Daoy (cell line): Measurements from ENCODE around the gene LNPK. TPM values are rescaled to one million over a fixed set of nuclear protein-coding genes. Genes with fewer than 3 reads are reported as not detected.
"Not testable (repeated sequence)": the region's sequence is repeated elsewhere in the genome, so short reads cannot be mapped to it uniquely, and the experiment has no call there.

Source experiments
- DNase-seq: peaks from one replicate; pipeline ENCODE4 v3.0.0-alpha.2; 2015; ENCODE audit warnings: low read depth
- total RNA-seq: library from RNA; depleted of rRNA; stranded (reverse); fragments of >200 nt; shearing (Covaris generic); gene quantifications from 2 replicates; pipeline ENCODE4 v1.2.3, GENCODE V29; 2014; rRNA removed

The LNPK gene
- total RNA-seq = 19.7 and 29.4 TPM in 2 replicates

DNA sequence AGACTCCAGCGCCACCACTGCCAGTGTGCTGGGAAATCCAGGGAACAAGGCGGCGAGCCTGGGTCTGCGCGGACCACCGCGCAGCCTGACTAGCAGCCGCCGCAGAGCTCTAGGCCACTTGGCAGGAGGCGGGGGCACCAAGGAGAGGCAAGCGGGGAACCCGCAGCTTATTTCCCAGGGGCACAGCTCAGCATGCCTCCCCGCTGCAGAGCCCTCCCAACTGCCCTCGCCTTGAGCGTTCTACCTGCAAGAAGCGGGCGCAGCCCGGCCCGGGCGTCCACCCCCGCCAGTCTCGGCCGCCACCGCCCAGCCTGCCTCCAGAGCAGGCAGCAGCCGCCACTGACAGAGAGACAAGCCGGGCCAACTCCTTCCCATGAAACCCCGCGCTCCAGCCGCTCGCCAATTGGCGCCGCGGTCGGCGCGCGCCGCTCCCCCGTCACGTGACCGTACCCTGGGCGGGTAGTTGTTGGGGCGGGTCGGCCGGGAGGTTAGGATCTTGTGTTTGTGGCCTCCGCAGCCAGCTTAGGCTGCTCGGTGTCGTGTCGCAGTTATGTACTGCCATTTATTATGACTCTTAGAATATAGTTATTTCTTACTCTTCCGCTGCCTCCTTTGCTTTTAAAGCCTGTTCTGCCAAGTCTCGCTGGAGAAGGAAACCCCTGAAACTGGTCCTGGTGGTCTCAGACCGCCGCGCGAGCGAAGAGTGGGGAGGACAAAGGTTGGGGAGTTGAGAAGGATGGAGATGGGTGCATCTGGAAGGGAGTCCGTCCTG is at the start of gene LNPK:
LNPK (minus strand) TSS at position 352 of the 772 bp plus-strand sequence. CDS start 6,683 bp downstream, outside the sequence.
- peak; percentile 94 for DNase-seq

GRCh38 chr2:176039375-176039774 is 37.3 kb upstream of the LNPK start:
- no peak for DNase-seq

GRCh38 chr2:176038694-176039093 is 36.6 kb upstream of the LNPK start:
- DNase-seq = no peak

DNA sequence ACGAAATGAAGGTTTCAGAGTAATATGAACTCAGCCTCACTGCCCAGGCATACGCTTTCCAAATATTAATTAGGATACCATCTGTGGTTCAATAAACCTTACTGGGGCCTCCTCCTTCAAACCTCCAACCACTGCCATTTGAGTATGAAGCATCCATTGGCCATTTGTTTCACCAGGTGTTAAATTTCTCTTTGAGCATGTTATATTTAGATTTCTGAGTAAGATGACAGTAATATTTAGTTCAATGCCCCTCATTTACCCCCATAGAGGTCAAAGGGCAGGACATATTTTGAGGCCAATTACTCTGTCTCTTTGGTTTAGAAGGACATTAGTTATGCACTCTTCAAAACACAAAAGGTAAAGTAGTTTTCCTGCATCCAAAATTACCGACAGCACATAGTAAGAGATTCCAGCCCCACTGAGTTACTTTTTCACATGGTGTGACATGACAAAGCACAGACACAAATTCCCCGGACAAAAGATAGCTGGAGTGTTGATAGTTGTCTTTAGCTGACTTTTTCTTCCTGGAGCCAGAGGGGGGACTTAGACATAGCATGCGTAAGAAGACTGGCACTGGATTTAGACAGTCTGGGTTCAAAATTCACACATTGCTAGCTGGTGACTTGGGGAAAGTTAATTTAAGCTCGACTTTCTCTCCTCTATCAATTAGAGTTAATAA is 33.1 kb upstream of the LNPK start:
- DNase-seq = no peak

- DNase-seq = no peak
Observed at GRCh38 chr2:176027806-176028205, 25.7 kb upstream of the LNPK start.

DNA sequence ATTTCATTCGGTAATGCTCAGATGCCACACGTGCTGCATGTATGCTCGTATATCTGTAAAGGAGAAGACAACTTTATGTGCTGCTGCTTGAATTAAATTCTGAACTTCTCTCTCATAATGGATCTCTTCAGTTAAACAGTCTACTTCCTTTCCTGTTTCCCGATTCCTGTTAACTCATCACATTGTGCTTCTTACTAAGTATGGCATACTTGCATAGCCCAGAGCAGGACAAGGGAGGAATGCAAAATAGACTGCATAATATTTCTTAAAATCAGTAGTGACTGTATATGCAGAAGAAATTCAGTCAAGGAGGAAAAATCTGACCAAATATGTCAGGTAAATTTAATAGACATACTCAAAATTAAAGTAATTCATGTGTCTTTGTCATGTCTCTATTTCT is 23.9 kb upstream of the LNPK start:
- no peak for DNase-seq

- peak; percentile 28 for DNase-seq
Observed at GRCh38 chr2:176024083-176024482, 22.0 kb upstream of the LNPK start.

- no peak for DNase-seq
Observed at GRCh38 chr2:176022048-176022447, 20.0 kb upstream of the LNPK start.

- no peak for DNase-seq
Observed at GRCh38 chr2:176020400-176020799, 18.3 kb upstream of the LNPK start.

- peak; percentile 58 for DNase-seq
Observed at GRCh38 chr2:176018708-176019107, 16.6 kb upstream of the LNPK start.

DNA sequence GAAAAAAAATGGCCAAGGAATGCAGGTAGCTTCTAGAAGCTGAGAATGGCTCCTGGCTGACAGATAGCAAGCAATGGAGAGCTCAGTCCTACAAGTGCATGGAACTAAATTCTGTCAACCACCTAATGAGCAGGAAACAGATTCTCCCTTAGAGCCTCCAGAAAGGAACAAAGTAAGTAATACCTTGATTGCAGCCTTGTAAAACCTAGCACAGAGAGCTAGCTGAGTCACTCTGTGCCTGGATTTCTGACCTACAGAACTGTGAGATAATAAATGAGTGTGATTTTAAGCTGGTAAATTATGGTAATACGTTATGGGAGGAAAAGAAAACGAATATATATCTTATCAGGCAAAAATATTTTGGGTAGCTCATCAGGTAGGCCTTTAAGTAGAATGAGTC is 7.4 kb upstream of the LNPK start:
- DNase-seq = no peak

DNA sequence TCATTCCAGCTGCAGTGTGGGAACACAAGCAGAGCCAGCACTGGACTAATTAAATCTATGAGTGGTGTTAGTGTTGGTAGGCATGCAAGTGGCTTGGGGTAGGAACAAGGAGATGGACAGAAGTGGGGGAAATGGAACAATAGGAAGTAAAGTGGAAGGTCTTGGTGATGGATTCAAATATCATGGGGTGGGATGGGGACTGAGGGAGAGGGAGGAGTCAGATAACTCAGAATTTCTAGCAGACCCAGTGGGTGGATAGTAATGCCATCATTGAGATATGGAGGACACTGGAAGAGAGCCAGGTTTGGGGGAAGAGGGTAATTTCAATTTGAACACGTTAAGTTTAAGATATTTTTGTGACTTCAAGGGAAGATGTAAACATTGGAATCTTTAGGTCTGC is 2.9 kb upstream of the LNPK start:
- DNase-seq = no peak

DNA sequence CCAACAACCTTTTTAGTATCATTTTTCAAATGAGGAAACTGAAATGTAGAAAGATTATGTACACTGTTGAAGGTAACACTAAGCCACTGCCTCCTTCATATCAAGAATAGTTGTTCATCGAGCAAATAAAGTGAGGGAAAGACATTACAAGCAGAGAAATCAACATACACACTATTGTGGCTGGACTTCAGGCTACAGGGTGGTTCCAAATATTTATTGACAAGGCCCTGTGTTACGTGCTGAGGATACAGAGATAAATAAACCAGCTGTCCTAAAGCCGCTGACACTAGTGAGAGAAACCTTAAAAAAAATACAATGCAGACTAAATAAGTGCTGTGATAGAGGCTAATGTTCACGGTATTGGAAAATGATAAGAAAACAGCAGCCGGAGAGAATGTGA is 1.9 kb upstream of the LNPK start:
- DNase-seq = no peak

DNA sequence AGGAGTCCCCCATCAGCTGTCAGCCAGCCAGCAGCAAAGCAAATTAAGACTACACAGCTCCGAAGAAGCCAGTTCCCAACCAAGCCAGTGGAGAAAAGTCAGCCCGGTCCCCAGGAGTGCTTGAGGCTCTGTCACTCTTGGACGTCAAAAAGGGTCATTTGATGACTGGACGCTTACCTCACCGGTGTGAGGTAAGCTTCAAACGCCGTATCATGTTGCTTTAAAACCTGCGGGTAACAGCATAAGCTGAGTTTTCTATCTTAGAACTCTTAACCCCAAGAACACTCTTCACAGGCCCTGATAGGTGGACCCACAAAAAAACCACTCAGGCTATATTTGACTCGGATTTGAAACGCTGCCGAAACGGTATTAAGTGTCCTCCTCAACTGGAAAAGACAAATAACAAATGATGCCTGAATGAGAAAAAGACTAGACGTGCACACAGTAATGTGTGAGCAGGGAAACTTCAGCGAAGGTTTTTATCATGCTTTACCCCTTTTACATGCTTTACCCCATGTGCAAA is 682 bp upstream of the LNPK start:
- DNase-seq = peak; percentile 37

GRCh38 chr2:176001281-176001915 is 669 bp downstream of the LNPK start:
- DNase-seq = peak; percentile 45

- no peak for DNase-seq
Observed at GRCh38 chr2:175999283-175999819, 2.7 kb downstream of the LNPK start.

DNA sequence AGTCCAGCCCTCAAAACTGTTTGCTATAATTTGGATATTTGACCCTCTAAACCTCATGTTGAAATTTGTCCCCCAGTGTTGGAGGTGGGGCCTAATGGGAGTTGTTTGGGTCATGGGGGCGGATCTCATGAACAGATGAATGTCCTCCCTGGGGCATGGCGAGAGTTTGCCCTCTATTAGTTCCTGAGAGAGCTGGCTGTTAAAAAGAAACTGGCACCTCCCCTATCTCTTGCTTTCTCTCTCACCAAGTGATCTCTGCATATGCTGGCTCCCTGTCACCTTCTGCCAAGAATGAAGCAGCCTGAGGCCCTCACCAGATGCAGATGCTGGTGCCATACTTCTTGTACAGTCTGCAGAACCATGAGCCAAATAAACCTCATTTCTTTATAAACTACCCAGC is 12.0 kb downstream of the LNPK start:
- DNase-seq = no peak

- DNase-seq = not testable (repeated sequence)
Observed at GRCh38 chr2:175987126-175987525, 14.9 kb downstream of the LNPK start.

DNA sequence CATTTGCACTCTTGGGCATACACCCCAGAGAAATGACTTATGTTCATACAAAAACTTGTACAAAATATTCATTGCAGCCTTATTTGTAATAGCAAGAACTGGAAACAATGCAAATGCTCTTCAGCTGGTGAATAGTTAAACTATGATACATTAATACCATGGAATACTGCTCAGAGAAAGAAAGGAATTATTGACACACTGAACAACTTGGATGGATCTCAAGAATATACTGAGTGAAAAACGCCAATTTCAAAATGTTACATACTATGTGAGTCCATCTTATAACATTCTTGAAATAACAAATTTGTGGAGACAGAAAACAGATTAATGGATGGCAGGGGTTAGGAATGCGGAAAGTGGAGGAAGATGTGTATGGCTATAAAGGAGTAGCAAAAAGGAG is 17.2 kb downstream of the LNPK start:
- DNase-seq = no peak

- DNase-seq = no peak
Observed at GRCh38 chr2:175981551-175981950, 20.5 kb downstream of the LNPK start.

- no peak for DNase-seq
Observed at GRCh38 chr2:175976391-175977157, 25.5 kb downstream of the LNPK start.

- no peak for DNase-seq
Observed at GRCh38 chr2:175973373-175973772, 28.7 kb downstream of the LNPK start.
